Kidney capillary endothelial cell (primary cell): ENCODE measurements around the gene RSL24D1.

Experiments
- DNase-seq: peaks from one replicate; pipeline ENCODE4 v3.0.0-alpha.2; 2018; ENCODE audit warnings: low spot score

RSL24D1 gene

DNA sequence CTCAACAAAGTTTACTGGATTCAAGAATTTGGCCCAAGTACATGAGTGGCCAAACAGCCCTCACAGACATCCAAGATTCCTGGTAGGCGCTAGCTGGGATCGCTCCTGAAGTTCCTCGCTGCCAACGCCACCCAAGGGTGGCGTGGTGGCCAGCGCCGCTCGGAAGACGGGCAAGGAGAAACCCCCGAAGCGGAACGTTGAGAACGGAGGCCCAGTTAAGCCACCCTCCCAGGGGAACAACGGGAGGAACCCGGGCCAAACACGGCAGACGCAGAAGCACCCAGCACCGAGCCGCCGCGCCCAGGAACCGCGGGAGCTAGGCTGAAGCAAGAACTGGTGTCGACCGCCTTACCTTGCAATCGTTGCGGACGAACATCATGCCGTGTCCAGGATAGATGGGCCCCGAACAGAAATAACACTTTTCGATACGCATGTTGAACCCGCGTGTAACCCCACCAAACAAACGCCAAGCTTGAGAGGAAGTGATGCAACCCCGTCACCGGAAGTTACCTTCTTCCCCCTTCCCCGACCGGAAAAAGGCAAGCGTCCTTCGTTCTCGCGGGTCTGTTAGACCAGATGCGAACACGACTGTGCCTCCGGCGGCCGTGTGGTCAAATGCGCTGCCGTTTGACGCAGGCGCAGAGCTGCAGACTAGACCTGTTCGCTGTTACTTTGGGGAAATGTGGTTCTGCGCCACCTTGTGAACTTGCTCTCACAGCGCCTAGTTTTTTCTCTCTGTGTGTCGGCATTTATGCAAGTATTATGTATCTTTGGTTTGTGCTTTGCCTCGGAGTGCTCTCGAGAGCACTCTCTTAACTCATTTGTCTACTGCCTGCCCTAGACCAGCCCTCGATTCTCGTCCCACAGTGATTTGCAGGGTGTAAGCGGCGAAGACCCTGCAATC, at the start of gene RSL24D1:
Gene RSL24D1, minus strand, starts transcription at position 484 of the 904 bp plus-strand sequence. Its CDS starts 51 bp downstream, at position 433.
- peak; percentile 96 for DNase-seq

DNA sequence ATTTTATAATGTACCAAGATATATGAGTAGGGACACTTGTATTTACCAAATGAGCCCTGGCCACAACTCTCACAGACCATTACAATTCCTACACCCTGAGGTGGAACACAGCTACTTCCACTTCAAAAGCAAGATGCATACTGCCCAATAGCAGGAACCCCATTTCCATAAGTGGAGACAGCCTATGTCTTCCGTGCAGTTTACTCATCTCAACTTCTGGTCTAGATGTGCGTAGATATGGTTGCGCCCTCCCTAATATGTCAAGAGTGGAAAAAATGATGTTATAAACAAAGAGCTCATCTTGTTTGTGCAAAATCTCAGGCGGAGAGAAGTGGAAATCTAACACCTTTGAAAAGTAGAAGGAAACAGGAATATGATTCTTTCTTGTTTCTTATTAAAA, 48.3 kb upstream of the RSL24D1 start:
- DNase-seq: no peak

DNA sequence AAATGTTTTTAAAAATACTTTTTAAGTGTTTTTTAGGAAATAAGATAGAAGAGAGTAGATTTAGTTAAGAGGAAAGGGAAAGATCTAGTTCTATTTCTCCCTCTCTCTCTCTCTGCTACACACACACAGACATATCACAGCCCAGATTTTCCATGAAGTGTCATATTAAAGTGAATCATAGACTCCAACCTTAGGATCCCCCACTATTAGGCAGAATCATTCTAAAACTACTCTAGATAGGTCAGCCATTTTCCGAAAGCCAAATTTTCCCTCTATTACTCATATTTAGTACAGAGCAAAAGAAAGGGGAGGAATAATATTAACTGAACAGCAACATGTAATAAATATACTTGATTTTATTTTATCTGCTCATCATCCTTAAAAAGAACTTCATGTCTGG, 45.1 kb upstream of the RSL24D1 start:
- no peak for DNase-seq

DNA sequence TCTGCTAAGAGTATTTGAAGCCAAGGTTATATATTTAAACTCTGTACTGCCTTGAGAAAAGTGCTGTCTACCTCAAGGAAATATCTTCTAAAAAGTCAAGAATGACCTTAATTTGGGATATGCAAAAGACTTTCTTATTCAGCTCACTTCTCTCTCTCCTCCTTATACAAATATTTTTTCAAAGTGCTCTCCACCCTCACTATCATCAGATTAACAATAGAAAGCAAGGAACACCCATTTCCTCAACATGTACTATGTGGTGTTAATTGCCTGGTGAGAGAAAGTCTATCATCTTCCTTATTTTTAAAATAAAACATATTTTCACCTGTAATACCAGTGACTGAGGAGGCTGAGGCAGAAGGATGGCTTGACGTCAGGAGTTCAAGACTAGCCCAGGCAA, 44.4 kb upstream of the RSL24D1 start:
- no peak for DNase-seq

DNA sequence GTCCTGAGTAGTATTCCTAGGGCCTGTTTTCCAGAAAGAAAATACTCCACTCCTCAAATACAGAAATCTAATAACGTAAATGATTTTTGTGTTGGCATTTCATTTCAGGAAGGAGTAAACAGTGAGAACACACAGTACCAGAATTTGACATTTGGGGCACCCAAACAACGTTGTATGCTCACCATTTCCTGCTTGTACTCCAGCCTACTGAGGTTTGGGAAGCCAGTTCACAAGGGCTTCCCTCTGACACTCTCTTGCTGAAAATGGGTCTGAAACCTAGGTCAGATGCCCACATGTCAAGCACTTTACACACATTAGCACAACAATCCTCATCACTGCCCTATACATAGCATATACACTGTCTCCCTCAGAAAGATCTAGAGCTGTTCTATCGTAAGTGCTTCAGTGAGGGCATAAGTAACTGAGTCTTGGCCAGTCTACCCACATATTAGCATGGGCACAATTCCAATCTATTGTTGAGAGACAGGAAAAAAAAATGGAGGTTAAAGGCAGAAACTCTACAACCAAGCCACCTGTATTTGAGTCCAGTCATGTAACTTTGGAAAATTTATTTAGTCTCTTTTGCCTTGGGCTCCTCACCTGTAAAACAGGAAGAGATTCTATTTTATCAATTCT, 43.5 kb upstream of the RSL24D1 start:
- no peak for DNase-seq

DNA sequence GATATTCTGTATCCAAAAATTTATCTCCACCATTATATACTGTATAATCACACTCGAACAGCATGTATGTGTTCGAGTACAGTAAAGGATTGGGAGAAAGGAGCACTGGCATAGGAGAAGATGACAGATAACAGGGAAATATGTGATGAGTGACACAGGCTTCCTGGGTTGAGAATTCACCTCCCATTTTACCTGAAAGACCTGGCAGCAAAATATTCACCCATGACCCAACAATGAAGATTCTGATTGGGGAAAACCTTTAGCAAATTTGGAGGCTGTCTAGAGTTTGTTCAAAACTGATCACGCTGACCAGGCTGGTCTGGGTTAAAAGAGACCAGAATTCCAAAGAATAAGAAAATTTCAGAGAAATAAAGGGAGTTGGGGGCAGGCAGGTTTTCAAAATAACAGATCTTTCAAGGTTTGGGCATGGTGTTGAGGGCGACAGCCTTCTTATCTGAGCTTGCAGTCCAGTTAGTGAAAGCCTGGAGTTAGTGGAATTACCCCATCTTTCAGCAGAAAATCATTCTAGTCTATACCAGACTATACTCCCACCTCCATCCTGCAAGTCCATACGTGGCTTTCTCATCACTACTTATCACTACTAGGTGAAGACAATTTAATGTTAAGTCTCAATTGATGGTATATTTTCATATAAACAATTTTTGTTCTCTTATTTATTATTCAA, 42.8 kb upstream of the RSL24D1 start:
- DNase-seq: no peak

- no peak for DNase-seq
Observed at GRCh38 chr15:55238877-55239276, 42.1 kb upstream of the RSL24D1 start.

- DNase-seq: no peak
Observed at GRCh38 chr15:55237219-55238130, 40.7 kb upstream of the RSL24D1 start.

DNA sequence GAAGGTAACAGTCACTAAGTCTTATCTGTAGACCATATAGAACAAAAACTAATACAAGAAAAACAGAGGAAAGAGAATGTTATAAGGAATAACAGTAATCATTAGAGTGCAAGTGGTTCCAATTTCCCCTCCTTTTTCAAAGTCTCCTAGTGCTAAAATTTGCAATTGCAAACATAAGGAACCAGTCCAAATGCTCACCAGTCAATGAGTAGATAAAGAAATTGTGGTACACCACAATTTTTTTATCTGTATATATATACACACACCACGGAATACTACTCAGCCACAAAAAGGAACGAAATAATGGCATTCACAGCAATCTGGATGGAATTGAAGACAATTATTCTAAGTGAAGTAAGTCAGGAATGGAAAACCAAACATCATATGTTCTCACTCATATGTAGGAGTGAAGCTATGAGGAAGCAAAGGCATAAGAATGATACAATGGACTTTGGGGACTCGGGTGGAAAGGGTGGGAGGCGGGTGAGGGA, 38.9 kb upstream of the RSL24D1 start:
- DNase-seq: no peak

DNA sequence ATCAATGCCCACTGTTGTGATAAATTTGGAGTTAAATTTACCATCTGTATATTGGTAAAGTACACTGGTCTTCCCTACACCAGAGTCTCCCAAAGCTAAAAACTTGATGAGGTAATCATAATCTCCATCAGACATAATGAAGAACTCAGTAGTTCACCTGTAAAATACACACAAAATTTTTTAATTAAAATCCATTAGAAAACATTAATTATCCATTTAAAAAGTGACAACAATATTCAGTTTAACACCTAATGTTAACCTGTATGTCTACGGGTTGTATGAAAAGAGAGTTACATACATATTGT, 38.0 kb upstream of the RSL24D1 start:
- no peak for DNase-seq

- DNase-seq: no peak
Observed at GRCh38 chr15:55234104-55234799, 37.5 kb upstream of the RSL24D1 start.

DNA sequence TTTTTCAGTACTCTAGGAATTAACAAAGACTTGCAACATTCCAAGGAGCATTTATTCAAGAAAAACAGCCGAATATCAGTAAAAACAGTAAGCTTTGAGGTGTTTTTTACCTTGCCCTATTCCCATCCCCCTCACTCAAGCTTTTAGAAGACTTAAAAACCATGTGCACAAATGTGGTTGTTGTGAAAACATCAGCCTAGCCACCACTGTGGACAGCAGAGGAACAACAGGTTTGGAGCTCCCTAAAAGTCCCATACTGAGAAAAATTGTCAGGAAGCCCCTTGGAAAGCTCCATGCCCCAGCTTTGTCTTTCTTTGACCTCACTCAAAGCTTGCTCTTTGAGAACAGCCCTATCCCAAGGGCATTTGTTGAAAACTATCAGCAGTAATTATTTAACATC, 34.7 kb upstream of the RSL24D1 start:
- no peak for DNase-seq

DNA sequence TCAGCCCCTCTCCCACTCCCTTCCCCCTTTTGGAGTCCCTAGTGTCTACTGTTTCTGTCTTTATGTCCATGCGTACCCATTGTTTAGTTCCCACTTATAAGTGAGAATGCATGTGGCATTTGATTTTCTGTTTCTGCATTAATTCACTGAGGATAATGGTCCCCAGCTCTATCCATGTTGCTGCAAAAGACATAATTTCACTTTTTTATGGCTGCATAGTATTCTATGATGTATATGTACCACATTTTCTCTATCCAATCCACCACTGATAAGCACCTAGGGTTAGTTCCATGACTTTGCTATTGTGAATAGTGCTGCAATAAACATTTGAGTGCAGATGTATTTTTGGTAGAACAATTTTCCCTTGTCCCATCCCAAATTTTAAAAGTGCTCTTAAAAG, 34.2 kb upstream of the RSL24D1 start:
- DNase-seq: no peak

DNA sequence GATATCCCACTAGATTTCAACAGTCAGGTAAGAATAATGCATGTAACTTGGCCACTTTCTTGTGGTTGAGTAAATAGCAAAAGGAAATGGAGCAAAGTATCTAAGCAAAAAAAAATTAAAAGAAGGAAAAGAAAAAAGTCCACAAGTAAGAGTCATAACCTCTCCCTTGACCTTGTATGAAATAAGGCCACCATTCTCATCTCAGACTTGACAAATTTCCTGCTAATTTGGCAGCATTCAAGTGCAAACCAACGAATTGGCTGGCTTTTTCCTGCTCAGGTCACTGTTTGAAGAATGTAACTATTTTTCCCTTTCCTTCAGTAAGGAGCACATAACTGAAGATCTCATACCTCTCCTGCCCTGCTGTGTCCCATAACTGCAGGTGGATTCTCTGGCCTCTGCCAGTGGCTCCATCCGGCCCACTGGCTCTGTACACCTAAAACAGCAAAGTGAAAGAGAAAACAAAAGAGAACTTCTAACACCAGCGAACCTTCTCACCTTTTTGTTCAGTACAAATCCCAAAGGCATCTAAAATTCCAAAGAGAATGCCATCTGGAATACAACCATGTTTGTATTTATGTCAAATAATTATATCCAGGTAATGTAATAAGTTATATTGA, 33.4 kb upstream of the RSL24D1 start:
- peak; percentile 14 for DNase-seq

DNA sequence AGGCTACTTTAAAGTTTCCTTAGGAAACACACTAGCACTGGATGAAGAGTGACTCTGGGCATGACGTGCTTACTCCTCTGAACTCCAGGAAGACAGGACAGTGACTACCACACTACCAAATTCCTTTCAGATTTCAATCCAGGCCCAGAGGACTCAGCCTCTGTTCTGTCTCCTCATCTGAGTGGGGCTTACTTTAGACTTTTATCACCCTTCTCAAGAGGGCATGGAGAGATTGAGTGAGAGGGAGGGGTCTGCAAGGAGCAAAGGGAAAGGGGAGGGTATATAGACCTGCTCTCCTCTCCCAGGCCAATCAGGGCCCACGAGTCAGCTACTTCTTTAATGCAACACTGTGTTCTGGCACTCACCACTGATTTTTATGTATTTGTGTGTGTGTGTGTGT, 29.4 kb upstream of the RSL24D1 start:
- no peak for DNase-seq

GRCh38 chr15:55224892-55225291, 28.2 kb upstream of the RSL24D1 start:
- DNase-seq: no peak

- no peak for DNase-seq
Observed at GRCh38 chr15:55222588-55222987, 25.8 kb upstream of the RSL24D1 start.

GRCh38 chr15:55221090-55222011, 24.6 kb upstream of the RSL24D1 start:
- DNase-seq: peak; percentile 15

- DNase-seq: no peak
Observed at GRCh38 chr15:55220606-55221005, 23.9 kb upstream of the RSL24D1 start.

- DNase-seq: no peak
Observed at GRCh38 chr15:55218056-55218455, 21.3 kb upstream of the RSL24D1 start.
